Type B pancreatic cell (in vitro differentiated cells): Measurements from ENCODE around the gene SSH2. TPM values are rescaled to one million over a fixed set of nuclear protein-coding genes. Genes with fewer than 3 reads are reported as not detected.

Experiments used
- DNase-seq: peaks from one replicate; pipeline ENCODE4 v3.0.0; 2021; ENCODE audit warnings: mixed read lengths; ENCODE audit not compliant: unreplicated experiment; ENCODE audit errors: extremely low spot score
- H3K27ac Mint-ChIP-seq: 2 replicates; pipeline ENCODE4 v1.8.0; 2021; ENCODE audit warnings: mild to moderate bottlenecking, mixed read lengths
- H3K27me3 Mint-ChIP-seq: 2 replicates; pipeline ENCODE4 v1.8.0; 2021; ENCODE audit warnings: mixed read lengths
- H3K36me3 Mint-ChIP-seq: 2 replicates; pipeline ENCODE4 v1.8.0; 2021; ENCODE audit warnings: mixed read lengths
- H3K4me1 Mint-ChIP-seq: one replicate; pipeline ENCODE4 v1.8.0; 2021; ENCODE audit warnings: mixed read lengths; ENCODE audit not compliant: unreplicated experiment
- H3K4me3 Mint-ChIP-seq: 2 replicates; pipeline ENCODE4 v1.8.0; 2021; ENCODE audit warnings: mild to moderate bottlenecking, mixed read lengths
- H3K9me3 Mint-ChIP-seq: 2 replicates; pipeline ENCODE4 v1.8.0; 2021; ENCODE audit warnings: mixed read lengths
- total RNA-seq: library from RNA; stranded (reverse); gene quantifications from 2 replicates; pipeline ENCODE4 v1.2.1, GENCODE V29; 2021; ENCODE audit warnings: low replicate concordance
- TF ChIP-seq, protein P1 (sequence below): fragments of 200-600 bp; sonication (generic); conservative IDR thresholded peaks from 2 replicates; pipeline ENCODE4 v1.5.0; 2021; ENCODE audit warnings: antibody characterized with exemption, mild to moderate bottlenecking

SSH2 gene
- total RNA-seq, 1 donor from 2014 or later: 23.8 TPM

DNA sequence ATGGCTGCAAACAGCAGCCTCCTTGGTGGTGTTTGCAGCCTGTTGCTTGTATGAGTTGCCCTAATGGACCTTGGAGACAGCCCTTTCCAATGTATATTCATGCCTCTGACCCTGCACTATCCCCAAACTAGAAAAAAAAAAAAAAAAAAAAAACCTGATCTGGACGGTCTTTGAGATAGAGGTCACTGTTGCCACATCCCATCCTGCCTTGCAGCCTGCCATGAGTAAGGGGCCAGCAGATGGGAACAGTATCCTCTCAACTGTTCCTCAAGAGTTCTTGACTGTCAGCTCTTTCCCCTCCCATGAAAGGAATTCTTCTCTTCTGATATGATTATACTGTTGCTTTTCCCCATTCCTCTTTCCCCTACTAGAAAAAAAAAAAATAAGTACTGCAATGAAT is 152.4 kb downstream of the SSH2 start:
- Mint-ChIP-seq H3K9me3 (peaks cover 4% of the 10 kb centered on the region), H3K4me1 (peaks cover 8% of the 10 kb centered on the region), H3K4me3 (no peak overlapping the region), H3K27ac (peak overlapping the region; percentile 84), H3K27me3 (no peaks in the 10 kb centered on the region), H3K36me3 (peaks cover 8% of the 10 kb centered on the region)
- DNase-seq: no peak
- TF ChIP-seq, protein P1, sequence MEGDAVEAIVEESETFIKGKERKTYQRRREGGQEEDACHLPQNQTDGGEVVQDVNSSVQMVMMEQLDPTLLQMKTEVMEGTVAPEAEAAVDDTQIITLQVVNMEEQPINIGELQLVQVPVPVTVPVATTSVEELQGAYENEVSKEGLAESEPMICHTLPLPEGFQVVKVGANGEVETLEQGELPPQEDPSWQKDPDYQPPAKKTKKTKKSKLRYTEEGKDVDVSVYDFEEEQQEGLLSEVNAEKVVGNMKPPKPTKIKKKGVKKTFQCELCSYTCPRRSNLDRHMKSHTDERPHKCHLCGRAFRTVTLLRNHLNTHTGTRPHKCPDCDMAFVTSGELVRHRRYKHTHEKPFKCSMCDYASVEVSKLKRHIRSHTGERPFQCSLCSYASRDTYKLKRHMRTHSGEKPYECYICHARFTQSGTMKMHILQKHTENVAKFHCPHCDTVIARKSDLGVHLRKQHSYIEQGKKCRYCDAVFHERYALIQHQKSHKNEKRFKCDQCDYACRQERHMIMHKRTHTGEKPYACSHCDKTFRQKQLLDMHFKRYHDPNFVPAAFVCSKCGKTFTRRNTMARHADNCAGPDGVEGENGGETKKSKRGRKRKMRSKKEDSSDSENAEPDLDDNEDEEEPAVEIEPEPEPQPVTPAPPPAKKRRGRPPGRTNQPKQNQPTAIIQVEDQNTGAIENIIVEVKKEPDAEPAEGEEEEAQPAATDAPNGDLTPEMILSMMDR: no peak

DNA sequence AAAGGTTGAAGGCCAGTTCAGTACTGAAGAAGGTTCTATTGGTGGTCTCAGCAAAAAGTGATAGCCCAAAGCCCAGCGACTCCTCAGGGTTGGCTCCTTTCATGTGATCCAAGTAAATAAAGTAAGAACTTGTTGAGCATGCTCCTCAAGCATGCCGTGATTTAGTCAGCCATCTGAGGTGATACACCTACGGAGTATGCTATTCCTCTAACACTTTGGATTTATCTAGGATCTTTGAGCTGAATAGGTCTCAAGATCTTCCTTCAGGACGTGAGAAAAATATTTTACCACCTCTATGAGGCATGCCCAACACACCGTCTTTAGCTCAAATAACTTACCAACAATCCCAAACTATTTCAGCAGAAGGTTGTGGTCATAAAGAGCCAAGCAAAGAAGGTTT is 154.0 kb downstream of the SSH2 start:
- TF ChIP-seq, protein P1: no peak
- no peak overlapping the region for H3K4me3 Mint-ChIP-seq
- H3K27me3 Mint-ChIP-seq: no peaks in the 10 kb centered on the region
- peaks cover 4% of the 10 kb centered on the region for H3K36me3 Mint-ChIP-seq
- no peak for DNase-seq
- H3K9me3 Mint-ChIP-seq: peaks cover 4% of the 10 kb centered on the region
- H3K27ac Mint-ChIP-seq: no peak overlapping the region
- H3K4me1 Mint-ChIP-seq: peaks cover 21% of the 10 kb centered on the region

- H3K36me3 Mint-ChIP-seq: peaks cover 4% of the 10 kb centered on the region
- H3K27me3 Mint-ChIP-seq: no peaks in the 10 kb centered on the region
- no peak overlapping the region for H3K27ac Mint-ChIP-seq
- peaks cover 22% of the 10 kb centered on the region for H3K4me1 Mint-ChIP-seq
- H3K4me3 Mint-ChIP-seq: no peak overlapping the region
- peaks cover 4% of the 10 kb centered on the region for H3K9me3 Mint-ChIP-seq
- DNase-seq: no peak
- TF ChIP-seq, protein P1: no peak
These were observed 157.0 kb downstream of the SSH2 start for GRCh38 chr17:29772981-29773380.

GRCh38 chr17:29771546-29771945 is 158.5 kb downstream of the SSH2 start:
- H3K4me3 Mint-ChIP-seq: no peak overlapping the region
- H3K9me3 Mint-ChIP-seq: no peaks in the 10 kb centered on the region
- H3K27ac Mint-ChIP-seq: no peak overlapping the region
- H3K4me1 Mint-ChIP-seq: peaks cover 21% of the 10 kb centered on the region
- TF ChIP-seq, protein P1: no peak
- DNase-seq: no peak
- no peaks in the 10 kb centered on the region for H3K36me3 Mint-ChIP-seq
- no peaks in the 10 kb centered on the region for H3K27me3 Mint-ChIP-seq

- H3K4me1 Mint-ChIP-seq: peaks cover 21% of the 10 kb centered on the region
- no peaks in the 10 kb centered on the region for H3K27me3 Mint-ChIP-seq
- no peaks in the 10 kb centered on the region for H3K9me3 Mint-ChIP-seq
- H3K36me3 Mint-ChIP-seq: no peaks in the 10 kb centered on the region
- no peak for DNase-seq
- TF ChIP-seq, protein P1: no peak
- H3K4me3 Mint-ChIP-seq: no peak overlapping the region
- no peak overlapping the region for H3K27ac Mint-ChIP-seq
These were observed 160.8 kb downstream of the SSH2 start for GRCh38 chr17:29769225-29769624.

- H3K4me1 Mint-ChIP-seq: peaks cover 15% of the 10 kb centered on the region
- TF ChIP-seq, protein P1: no peak
- DNase-seq: no peak
- no peaks in the 10 kb centered on the region for H3K36me3 Mint-ChIP-seq
- H3K27me3 Mint-ChIP-seq: no peaks in the 10 kb centered on the region
- no peaks in the 10 kb centered on the region for H3K9me3 Mint-ChIP-seq
- no peak overlapping the region for H3K27ac Mint-ChIP-seq
- no peak overlapping the region for H3K4me3 Mint-ChIP-seq
These were observed 163.2 kb downstream of the SSH2 start for GRCh38 chr17:29766796-29767327.
